Measurements from ENCODE around the gene SERPINA9.

Gene SERPINA9

DNA sequence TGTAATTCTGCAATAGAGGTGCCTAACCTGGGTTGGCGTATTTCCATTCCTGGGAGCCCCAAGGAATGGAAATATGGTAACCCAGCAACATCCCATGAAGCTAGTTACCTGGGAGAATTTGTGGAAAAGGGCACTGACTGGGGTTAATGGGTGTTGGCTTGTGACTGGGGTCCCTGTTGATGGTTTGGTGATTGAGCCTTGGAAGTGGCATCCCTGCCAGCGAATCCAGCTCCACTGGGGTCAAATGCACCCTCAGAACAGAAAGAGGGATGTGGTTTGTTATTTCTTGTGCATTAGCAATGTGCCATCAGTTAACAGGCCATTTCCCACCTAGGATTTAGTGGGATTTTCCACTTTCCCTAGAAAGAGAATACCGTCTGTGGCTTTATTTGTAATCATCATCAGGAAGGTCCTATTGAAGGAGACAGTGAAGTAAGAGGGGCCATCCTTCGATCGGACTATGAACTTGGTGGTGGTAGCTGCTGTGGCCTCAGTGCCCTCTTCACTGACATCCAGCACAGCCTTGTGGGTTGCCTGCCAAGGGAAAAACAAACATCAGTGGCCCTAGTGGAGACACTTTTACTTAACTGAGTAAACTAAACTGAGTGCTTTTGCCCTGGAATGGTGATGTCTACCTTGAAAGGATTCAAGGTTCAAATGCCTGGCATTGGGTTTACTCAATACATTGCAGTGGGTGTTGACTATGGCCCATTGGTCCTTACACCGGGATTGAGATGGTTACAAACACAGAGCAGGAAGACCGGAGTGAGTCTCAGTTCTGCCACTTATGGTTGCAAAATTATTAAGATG, 13.0 kb downstream of the SERPINA9 start:
- no peak for DNase-seq (ENCODE audit: low read depth in 2 of 2)

DNA sequence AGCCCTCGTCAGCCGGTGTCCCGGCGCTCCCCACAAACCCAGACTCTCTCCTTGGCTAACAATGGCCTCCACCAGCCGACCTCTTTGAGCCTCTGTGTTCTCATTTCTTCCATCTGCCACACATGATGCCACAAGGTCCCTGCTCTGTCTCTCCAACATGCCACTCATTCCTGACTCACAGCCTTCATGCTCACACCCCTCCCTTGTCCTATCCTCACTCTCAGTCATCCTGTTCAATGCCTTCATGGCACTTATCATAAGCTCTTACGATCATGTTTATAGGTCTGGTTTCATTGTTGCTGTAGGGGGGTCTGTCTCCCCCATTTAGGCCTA, 13.8 kb downstream of the SERPINA9 start:
- no peak for DNase-seq (ENCODE audit: low read depth in 2 of 2)

DNA sequence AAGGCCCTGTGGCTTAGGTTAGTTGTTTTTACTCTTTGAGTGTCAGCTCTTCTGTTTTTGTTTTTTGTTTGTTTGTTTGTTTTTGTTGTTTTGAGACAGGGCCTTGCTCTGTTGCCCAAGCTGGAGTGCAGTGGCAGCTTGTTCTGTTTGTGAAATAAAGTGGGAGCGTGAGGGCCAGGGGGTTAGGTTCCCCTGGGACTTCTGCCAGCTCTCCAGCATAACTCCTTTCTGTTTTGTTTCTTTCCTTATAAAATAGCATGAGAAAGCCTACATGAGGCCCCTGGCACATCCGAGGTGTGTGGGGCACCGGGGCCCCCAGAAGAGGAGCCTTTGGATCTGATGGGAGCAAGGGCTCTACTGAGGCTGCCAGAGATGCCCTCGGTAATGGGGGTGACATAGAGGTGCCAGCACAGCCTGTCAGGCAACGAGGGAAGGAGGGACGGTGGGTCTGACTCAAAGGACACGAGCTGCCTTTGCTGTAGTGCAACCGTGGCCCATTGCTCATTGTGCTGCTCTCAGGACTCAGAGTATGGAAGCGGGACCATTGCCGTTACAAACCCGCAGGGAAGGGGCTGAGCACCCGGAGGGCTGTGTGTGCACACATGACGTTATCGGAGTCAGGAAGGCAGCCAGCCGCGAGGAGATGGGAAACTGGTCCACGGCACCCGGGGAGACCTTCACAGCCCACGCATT, 14.3 kb downstream of the SERPINA9 start:
- no peak for DNase-seq (ENCODE audit: low read depth in 2 of 2)

DNA sequence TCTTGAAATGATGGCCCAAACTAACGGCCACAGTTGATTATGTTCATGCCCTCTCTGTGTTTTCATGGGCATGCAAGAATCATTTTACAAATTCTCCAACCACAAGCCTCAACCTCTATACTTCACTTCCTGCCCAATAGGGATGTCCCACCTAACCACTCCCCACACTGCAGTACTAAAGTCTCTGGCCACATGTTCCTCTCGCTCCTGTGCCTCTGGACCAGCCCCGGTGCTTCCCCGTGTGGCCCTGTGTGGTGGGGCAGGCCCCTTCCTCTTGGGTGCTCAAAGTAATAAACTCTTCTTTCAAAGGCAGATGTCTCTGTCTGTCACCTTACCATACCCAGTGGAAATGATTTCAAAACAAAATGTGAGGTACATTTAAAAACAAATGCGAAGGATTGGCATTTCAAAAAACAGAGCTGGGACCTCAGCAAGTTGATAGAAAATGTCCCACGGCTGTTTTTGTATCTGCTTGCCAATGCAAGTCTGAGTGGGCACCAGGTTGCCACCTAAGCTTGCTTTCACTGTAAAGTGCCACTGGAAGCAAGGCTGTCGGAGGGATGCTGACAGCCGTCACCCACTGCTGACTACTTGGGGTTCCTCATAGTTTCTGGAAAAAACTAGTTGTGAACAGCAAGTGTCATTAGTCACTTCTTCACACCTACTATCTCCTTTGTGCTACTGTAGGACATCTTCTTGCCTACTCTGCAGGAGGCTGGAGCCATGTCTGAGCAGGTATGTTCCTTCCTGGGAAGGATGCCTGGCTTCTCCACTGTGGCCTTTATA, 15.2 kb downstream of the SERPINA9 start:
- DNase-seq (ENCODE audit: low read depth in 2 of 2), result no peak

DNA sequence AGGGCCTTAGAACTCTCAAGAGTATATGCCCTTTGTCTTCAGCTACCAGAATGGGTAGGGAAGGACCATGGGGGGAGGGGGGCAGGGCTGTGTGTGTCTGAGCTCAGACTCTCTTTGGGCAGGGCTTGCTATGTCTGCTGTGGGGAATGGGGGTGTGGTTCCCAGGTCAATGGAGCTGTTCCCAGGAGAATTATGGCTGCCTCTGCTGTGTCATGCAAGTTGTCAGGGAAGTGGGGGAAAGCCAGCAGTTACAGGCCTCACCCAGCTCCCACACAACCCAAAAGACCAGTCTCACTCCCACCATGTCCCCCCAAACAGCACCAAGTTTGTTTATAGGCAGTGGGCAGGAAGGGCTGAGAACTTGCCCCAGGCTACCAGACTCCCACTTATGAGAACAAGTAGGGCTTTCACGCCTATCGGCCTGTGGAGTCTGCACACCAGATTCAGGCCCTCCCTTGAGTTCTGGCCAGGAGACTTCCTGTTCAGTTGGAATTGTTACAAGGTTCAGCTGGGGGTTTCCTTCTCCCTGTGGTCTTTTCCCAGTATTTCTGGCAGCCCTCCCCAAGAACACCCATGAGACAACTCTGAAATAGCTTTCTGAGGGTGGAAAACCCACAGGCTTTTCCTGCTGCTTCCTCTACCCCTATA, 17.3 kb downstream of the SERPINA9 start:
- no peak for DNase-seq (ENCODE audit: low read depth in 2 of 2)

DNA sequence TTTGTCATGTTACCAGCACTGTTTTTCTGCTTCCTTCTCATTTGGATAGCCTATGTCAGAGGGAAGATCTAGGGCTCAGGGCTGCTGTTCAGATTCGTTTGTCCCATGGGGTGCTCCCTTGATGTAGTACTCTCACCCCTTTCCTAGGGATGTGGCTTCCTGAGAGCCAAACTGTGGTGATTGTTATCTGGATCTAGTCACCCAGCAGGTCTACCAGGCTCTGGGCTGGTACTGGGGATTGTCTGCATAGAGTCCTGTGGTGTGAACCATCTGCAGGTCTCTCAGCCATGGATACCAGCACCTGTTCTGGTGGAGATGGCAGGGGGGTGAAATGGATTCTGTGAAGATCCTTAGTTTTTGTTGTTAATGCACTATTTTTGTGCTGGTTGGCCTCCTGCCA, 17.9 kb downstream of the SERPINA9 start:
- DNase-seq (ENCODE audit: low read depth in 2 of 2), result no peak

DNA sequence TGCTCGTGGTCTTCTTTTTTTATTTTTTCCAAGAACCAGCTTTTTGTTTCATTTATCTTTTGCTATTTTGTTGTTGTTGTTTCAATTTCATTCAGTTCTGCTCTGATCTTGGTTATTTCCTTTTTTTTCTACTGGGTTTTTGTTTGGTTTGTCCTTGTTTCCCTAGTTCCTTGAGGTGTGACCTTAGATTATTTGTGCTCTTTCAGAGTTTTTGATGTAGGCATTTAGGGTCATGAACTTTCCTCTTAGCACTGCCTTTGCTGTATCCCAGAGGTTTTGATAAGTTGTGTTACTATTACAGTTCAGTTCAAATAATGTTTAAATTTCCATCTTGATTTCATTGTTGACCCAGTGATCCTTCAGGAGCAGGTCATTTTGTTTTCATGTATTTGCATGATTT, 20.1 kb downstream of the SERPINA9 start:
- no peak for DNase-seq (ENCODE audit: low read depth in 2 of 2)

DNA sequence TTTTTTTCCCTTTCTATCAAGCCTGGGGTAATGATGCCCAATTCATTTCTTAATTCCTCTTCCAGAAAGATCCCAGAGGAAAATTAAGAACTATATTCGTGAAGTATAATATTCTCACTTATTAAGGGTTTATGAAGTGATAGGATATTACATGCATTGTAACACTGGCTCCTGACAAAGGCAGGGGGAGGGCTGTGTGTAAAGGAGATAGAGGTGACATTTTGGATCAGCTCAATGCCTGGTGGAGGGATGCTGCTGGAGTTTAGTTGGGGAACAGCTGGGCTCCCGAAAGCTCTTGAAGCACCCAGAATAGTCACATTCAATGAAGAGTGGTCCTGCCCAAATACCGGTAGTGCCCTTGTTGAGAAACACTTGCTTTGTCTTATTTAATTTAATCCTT, 24.2 kb downstream of the SERPINA9 start:
- DNase-seq (ENCODE audit: low read depth in 2 of 2), result no peak

DNA sequence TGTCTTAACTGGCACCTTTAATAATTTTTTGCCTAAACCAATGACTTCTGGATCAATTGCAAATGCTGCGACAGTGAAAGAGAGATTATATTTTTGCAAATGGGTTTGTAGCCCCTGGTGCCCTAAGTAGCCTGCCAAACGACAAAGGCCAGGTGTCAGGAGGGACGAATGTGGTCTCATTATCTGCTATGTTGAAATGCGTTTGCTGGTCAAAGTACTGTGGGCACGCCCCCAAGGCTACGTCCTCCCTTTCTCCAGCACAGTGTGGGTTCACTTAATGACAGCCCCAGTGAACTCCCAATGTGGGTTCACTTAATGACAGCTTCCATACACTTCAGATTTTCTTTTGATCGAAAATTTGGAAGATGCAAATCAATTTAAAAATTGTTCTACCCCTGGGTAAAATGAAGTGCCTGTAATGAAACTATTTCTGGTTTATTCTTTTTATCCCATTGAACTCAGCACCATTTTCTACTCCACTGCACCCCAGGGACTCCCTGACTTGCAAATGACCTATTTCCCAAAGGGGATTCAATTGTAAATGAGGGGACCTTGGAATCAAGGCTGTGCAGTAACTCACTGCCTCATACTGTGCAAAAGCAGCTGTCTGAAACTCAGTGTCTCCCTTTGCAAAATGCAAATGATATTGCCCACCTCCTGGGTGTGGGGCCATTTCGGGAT, 24.8 kb downstream of the SERPINA9 start:
- no peak for DNase-seq (ENCODE audit: low read depth in 2 of 2)

DNA sequence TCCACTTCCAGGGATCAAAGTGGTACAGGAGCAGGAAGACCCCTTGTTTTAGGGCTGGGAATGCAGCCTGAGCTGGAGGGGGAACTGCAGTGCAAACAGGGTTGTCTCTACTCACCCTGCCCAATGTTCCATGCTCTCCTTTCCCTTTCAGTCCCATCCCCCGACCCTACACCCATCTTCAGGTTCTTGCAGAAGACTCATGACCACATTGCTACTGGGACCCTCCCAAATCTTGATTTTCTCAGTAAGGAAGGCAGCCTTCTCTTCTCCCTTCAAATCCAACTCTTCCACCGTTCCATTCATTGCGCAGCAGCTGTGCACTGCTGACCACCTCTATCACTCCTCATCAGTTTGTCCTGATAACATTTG, 25.3 kb downstream of the SERPINA9 start:
- no peak for DNase-seq (ENCODE audit: low read depth in 2 of 2)

DNA sequence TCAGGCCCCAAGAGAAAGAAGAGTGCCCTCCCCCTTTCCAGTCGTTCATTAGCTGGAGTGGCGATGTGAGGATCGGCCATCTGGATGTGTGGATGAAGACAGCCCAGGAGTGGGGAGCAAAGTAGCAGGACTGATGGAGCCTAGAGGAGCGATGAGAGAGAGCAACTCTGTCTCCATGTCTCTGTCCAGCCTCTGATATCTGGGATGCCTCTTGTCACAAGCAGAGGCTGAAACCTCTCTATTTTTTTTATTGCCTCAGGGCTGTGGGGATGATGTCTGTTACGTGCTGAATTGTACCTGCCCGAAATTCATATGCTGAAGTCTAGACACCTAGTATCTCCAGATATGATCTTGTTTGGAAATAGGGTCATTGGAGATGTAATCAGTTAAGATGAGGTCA, 26.1 kb downstream of the SERPINA9 start:
- DNase-seq (ENCODE audit: low read depth in 2 of 2), result no peak

DNA sequence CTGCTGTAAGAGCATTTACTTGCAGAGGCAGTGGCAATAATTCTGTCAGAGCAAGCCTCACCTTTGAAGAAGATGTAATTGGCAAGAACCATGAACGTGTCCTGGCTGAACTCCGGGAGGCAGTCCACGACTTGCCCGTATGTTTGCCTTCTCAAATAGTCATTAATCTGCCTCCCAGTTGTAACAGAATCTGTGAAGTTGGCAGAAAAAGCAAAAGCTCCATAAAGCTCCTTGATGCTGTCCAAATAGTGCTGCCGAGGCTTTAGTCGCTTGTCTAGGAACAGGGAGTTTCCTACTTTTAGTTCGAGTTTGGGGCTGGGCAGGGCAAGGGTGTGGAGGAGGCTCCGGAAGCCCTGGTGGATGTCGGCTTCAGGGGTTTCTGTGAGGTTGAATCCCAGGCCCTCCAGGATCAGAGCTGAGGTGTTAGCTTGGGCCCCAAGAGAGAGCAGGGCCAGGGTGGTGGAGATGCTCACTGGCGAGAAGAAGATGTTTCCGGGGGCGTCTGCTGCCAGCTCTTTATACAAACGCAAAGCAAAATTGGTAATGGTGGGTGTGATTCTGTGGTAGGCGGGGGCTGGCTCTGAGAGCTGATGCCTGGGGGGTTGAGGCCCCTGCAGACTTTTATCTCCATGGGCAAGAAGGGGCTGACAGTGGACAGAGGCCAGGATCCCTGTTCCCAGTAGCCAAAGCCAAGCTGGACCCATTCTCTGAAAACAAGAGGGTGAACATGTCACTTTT, 27.8 kb downstream of the SERPINA9 start:
- no peak for DNase-seq (ENCODE audit: low read depth in 2 of 2)

DNA sequence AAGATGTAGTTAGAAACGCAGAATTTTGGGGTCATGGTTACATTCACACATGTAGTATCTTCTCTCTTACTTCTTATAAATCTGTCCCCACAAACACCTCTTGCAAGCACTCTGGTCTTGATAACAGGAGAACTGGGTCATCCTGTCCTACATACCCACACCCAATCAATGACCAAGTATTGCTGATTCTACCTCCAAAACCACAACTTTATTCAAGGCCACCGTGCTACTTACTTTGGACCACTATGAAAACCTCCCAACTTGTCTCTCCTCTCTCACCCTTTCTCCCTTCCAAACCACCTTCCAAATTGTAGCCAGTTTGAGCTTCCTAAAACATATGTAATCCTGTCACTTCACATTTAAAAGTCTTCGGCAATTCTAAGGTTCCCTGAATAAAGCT, 28.8 kb downstream of the SERPINA9 start:
- DNase-seq (ENCODE audit: low read depth in 2 of 2), result no peak

DNA sequence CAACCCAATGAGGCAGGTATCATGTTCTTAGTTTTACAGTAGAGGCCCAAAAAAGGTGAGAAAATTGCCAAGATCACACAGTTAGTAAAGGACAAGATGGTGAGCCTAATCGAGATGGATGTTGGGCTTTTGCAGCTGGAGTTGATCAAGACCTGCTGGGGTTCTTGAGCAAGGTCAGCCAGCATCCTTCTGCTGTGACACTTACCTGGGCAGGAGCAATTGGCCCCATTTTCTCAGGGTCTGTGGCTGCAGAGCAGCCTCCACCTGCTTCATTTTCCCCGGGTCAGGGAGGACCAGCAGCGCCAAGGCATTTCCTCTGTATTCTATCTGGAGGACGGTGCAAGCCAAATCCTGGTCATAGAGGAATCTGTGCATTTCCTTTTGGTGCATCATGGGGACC, 29.9 kb downstream of the SERPINA9 start:
- no peak for DNase-seq (ENCODE audit: low read depth in 2 of 2)

DNA sequence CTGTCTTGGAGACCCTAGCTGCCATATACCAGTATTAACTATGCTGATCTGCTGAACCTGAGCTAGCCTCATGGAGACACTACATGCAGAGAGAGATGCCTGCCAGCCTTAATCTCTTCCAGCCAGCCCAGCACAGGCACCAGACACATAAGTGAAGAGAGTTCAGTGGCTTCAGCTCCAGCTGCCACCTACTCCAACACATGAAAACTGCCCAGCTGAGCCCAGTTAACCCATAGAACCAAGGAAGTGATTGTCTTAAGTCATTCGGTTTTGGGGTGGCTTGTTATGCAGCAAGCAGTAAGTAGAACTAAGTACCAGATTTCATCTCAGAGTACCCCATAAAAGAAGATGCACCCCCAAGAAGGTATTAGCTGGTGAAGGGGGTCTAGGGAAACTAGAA, 31.0 kb downstream of the SERPINA9 start:
- no peak for DNase-seq (ENCODE audit: low read depth in 2 of 2)

DNA sequence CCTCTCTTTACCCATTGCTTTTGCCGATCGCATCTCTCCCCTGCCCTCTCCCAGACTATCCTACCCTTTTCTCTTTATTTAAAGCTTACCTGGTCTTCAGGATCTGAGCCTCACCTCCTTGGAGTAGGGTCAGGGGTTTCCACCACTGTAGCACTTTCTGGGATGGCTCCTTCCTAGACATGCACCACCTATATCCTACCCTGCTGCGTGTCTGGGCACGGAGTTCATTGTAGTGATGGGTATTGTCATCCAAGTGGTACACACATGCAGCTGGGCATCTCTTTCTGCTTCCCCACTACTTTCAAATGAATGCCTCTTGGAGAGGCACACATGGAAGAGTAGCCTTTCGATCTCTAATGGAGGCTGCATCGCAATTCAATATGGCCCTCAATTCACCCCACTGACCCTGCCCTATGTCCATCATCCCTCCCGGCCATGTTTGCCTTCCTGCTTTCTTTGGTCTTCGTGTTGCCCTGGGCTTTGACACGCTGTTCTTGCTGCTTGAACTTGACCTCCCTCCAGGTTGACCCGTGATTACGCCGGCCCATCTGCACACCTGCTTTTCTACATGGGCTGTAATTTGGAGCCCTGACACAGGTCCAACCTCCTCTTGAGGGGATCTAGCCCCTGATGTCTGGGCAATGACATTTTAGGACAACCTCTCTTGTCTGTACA, 34.3 kb downstream of the SERPINA9 start:
- DNase-seq (ENCODE audit: low read depth in 2 of 2), result no peak

DNA sequence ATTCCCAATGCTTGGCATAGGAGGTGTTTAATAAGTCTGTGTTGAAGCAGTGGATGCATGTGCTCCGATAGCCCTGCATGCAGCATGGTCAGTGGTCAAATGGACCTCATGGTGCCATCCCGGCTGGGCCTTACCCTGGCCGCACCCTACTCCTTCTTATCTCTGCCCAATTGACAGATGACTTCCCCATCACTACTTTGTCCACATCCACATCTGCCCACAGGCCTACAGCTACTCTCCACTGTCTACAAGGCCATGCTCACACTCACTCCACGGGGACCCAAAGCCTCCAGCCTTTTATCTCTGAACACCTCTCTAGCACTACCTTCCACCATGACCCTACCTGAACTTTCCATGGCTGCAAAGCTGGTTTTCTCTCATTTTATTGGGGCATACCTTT, 34.9 kb downstream of the SERPINA9 start:
- no peak for DNase-seq (ENCODE audit: low read depth in 2 of 2)

DNA sequence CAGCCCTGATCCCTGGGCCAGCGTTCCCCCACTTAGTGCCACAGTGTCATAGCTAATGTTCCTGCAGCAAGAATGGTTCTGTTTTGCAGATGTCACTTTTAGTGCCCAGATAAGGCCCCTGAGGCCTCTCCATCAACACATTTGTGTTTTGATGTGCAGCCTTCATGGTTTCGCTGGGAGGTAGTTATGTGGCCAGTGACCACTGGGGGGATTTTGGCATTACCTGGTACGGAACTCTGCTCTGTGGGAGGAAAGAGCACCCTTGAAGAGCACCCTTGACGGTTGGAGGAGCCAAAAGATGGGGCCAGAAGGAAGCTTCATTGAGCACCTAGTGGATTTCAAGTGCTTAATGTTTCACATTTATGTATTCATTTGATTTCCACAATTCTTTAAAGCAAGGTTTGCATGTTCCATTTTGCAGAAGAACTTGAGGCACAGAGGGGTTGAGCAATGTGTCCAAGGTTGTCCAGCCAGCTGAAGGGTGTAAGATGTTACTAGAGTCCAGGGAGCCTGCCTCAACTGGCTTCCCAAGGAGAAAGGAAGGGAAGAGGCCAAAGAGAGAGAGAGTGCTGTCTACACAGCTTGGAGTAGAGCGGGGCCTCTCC, 36.4 kb downstream of the SERPINA9 start:
- DNase-seq (ENCODE audit: low read depth in 2 of 2), result no peak

DNA sequence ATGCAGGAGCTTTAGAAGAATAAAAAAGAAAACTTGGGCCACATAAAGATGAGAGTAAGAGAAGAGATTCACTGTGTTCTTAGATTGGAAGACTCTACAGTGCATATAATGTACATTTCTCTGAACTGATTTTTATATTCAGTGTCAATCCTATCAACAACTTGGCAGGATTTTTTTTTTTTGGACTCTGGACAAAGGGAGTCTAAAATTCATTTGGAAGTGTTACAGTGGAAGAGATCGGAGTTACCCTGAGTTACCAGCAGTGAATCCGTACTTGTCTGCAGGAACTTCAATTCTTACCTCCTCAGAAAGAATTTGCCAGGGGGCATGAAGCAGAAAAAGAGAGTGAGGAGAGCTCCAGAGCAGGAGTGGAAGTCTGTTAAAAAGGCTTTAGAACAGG, 47.4 kb downstream of the SERPINA9 start:
- DNase-seq (ENCODE audit: low read depth in 2 of 2), result no peak

DNA sequence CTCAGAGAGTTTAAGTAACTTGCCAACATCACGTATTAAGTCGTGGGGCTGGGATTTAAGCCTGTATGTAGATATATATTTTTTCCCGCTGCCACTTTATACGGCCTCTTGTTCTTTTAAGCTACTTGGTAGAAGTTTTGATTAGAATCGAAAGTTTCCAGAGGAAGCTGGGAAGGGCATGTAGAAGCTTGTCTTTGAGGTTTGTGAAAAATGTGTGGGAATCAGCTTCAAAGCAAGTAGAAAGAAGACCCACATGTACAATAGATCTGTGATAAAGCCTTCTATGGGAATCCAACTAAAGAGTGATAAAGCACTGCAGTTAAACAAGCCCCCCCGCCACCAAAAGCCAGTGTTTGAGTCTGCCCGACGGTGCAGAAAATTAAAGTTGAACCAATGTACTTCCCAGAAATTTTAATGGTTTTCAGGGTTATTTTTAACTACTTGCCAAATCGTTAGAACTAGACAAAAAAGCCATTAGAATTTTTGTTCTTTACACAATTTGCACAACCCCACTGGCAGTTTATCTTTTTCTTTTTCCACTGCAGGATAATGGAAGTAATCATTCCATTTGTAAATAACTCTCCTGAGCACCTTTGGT, 48.9 kb downstream of the SERPINA9 start:
- no peak for DNase-seq (ENCODE audit: low read depth in 2 of 2)

Data from stimulated activated CD4-positive, alpha-beta T cell treated with anti-CD3 and anti-CD28 coated beads, Interleukin-4, amount 100 ng/mL, for 48 hours (primary cell).